Measurements from ENCODE around the gene SERBP1.

The SERBP1 gene

DNA sequence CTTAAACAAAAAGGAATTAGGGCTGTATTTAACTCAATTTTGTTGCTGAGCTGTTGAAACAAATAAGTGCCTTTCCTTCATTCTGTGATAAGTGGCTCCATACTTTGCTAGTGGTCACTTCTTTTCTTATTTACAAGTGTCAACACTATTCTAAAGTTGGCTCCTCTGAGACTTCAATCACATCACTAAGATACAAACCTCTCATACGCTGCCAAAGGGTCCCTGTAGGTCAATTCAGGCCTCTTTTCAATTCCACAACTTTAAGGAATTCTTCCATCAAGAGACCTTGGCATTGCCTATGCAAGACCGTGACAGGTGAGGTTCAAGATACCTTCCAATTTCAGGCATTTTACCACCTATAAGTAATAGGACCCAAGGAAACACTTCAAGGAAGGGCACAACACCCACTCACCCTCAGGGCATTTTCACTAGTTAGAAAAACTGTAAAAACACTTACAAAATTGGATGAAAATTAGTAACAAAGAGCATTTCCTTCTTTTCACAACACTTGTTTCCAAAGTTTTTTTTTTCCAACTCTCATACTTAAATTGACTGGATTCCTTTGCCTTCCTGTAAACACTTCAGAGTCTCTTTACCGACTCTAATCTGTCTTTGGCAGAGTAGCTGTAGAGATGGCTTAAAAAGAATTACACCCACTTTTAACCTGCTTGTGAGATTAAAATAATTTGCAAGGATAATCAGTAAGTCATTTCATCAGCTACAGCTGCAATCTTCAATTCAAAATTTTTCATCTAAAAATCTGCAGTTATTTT is 24.5 kb downstream of the SERBP1 start:
- no peak for DNase-seq

DNA sequence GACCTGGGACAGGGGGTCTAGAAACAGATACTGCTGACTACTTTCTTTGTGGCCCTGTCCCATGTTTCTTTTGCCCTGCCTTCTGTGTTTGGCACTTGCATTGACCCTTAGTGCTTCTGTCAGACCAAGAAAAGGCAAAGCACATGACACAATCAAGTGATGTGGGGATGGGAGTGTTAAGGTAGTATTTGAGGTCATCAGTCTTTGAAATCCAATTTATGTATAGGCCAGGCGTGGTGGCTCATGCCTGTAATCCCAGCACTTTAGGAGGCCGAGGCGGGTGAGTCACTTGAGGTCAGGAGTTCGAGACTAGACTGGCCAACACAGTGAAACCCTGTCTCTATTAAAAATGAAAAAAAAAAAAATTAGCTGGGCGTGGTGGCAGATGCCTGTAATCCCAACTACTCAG is 26.0 kb downstream of the SERBP1 start:
- DNase-seq = no peak

DNA sequence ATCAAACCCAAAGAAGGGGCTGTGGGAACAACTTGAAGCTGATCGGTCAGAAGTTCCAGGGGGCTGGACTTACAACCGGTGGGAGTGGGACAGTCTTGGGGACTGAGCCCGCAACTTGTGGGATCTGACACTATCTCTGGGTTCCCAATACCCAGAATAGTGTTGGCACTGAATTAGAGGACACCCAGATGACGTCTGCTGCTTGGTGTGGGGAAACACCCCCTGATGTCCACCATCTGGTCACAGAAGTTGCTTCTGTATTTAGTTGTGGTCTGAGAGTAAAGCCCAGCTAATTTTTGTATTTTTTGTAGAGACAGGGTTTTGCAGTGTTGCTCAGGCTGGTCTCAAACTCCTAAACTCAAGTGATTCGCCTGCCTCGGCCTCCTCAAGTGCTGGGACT is 28.8 kb downstream of the SERBP1 start:
- no peak for DNase-seq

DNA sequence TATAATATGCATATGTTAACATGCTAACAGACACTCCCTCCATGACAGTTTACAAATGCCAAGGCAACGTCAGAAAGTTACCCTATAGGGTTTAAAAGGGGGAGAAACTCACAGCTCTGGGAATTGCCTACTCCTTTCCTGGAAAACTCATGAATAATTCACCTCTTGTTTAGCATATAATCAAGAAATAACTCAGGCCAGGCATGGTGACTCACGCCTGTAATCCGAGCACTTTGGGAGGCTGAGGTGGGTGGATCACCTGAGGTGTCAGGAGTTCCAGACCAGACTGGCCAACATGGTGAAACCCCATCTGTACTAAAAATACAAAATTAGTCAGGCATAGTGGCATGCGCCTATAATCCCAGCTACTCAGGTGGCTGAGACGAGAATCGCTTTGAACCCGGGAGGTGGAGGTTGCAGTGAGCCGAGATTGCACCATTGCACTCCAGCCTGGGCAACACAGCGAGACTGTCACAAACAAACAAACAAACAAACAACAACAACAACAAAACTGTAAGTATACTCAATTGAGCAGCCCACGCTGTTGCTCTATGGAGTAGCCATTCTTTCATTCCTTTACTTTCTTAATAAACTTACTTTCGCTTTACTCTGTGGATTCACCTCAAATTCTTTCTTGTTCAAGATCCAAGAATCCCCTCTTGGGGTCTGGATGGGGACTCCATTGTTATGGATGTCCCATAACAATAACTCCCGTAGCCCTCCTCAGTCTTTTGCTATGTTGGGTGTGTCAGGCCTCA is 30.0 kb downstream of the SERBP1 start:
- peak in 1 of 5 experiments; percentile 21 for DNase-seq

DNA sequence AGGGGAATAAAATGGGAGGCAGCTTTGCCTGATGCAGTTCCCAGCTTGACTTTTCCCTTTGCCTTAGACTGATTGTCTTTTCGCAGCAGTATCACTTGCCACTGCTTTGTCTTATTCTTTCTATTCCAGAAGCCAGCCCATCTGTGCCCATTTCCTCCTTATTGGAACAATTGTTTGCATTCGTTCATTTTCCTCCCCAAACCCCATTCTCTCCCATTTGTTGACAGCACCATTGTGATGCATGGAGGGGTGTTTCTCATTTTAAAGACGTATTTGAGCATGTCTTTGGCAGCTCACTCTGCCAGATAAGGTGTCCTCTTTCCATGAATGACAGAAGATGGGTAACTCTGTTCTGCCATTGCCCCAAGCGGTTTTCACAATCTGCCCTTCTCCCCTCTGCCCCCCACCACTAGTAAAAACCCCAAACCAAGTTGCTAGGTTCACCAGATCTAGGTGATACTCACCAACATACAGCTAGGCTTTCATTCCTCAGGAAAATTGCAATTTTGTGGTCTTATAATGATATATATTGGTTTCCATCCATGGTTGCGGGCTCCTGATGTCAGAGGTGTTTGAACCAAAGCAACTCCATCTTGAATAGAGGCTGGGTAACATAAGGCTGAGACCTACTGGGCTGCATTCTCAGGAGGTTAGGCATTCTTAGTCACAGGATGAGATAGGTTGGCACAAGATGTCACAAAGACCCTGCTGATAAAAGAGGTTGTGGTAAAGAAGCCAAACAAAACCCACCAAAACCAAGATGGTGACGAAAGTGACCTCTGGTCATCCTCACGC is 30.8 kb downstream of the SERBP1 start:
- no peak for DNase-seq

DNA sequence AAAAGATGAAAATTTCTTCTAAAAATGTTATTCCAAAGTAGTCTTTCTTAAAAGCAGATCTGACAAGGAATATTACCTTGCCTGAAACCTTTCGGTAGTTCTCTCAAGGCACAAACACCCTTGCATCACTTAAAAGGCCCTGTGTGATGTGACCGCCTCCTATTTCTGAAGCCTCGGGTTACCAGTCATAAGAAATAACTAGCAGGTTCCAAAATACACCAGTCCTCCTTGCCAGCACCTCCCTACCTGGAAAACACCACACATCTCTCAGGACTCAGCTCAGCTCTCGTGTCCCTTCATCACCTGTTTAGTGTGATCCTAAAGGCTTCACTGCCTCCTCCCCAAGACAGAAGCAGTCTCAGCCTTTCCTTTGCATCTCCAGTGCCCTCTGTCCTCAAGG is 35.7 kb downstream of the SERBP1 start:
- DNase-seq = no peak

DNA sequence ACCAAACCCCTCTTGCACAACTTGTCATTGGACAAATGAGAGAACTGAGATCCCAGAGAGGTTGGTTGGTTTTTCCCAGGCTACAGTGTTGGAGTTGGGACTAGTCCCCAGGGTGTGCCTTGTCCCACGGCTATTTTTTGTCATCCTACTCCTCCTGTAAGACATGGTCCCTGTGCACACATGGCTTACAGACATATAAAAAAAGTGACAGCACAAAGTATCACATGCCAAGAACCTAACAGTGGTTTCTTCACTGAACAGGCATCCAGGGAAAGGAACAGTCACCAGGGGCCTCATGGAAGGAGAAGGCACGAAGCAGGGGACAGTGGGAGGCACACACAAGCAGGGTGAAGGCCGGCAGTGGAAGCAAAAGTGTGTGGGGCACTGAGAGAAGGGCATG is 36.5 kb downstream of the SERBP1 start:
- DNase-seq = no peak

DNA sequence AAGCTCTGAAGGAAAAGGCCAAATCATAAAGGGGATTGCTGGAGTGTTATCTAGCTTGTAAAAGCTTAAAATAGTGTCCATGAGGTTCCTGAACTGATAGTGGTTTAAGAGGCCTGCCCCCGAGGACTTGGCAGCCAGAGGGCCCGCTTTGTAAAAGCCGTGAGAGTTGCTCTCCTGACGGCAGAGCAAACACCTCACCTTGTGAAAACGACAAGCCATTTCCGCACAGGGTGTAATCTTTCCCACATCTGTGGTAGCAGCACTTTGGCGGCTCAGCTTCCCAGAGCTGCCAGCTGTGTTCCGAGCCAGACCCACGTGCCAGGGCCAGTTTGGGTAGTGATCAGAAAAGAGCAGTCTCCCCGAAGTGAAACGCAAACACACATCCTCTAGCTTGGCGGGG is 37.0 kb downstream of the SERBP1 start:
- DNase-seq = peak in 1 of 5 experiments; percentile 3

DNA sequence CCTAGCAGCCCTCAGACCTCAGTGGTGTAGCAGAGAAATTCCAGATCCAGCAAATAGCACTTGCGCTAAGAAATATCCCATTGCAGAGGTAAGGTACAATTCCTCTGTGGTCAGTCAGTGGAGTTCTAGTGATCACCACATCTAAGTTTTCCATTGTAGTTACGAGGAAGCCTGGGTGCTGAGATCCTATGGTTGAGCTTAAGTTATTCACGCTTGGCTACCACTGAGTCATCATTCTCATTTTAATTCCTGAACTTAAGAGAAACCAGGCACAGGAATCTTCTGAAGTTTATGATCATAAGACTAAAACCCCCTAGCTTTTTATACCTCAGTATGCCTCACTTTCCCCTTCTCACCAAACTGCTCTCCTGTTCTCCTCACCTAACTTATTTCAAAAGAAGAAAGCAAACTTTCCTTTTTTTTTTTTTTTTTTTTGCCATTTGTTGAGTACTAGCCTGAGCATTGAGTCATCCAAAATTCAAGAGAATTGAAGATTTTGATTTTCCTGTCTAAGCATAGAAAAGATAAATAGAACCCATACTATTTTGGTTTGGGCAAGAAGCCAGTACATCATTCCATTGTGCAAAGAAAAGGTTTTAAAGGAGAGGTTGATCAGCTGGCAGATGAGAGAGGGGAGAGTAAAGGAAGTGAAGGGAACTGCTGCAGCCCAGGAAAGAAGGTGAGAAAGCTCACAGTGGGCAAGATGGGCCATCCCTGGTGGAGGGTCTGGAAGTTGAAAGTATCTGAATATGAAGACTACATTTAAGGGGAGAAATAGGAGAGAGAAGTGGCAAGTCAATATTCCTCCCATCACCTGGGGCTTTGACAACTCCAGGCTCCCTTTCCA is 39.9 kb downstream of the SERBP1 start:
- DNase-seq = no peak

DNA sequence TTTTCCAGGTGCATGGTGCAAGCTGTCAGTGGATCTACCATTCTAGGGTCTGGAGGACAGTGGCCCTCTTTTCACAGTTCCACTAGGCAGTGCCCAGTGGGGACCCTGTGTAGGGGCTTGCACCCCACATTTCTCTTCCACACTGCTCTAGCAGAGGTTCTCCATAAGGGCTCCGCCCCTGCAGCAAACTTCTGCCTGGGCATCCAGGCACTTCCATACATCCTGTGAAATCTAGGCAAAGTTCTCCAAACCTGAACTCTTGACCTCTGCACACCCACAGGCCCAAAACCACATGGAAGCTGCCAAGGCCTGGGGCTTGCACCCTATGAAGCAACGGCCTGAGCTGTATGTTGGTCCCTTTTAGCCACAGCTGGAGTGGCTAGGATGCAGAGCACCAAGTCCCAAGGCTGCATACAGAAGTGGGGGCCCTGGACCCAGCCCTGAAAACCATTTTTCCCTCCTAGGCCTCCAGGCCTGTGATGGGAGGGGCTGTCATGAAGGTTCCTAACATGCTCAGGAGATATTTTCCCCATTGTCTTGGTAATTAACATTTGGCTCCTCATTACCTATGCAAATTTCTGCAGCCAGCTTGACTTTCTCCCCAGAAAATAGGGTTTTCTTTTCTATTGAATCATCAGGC is 46.1 kb downstream of the SERBP1 start:
- no peak for DNase-seq

DNA sequence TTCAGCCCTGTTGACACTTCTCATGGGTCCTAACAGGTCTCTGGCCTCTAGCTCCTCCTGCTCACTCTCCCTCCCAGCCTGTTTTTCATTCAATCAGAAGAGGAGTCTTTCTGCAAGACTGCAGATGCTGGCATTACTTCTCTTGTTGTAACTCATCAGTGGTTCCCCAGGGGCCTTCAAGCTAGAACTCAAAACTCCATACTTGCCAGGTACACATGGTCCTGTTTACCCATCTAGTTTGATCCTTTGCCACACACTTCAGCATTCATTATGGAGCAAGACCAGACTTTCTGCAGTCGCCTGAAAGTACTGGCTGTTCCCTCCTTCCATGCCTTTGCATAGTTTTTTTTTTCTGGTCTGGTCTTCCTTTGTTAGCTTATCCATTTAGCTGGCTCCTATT is 47.9 kb downstream of the SERBP1 start:
- no peak for DNase-seq

DNA sequence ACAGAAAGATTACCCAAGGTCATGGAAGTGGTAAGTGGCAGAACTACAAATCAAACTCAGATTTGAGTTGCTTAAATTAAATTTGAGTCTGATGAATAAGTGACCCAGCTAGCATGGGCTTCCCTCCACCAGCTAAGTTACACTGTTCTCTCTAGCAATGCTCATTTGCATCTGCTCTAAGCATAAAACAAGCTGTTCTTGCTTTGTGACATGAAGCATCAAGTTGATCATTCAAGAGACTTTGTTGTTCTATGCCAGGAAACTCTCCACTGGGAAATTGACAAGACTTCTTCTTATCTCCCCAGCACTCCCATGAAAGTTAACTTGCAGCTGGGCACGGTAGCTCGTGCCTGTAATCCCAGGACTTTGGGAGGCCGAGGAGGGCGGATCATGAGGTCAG is 49.0 kb downstream of the SERBP1 start:
- DNase-seq = no peak

DNA sequence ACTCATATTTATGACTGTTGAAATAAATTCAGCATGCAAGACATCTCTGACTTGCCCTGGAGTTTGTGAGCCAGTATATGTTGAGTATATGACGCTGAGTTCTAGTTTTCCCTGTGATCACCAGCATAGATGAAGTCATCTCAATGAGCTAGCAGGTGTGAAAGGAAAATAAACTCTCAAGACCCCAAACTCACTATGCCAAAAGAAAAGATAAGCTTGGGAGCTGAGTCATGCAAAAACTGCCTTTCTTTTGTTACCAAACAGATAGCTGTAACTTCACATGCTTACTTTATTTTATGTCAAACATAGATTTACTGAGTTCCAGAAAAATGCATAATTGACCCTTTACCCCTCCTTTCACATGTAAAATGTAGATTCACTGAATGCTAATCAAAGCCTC is 52.9 kb downstream of the SERBP1 start:
- no peak for DNase-seq

DNA sequence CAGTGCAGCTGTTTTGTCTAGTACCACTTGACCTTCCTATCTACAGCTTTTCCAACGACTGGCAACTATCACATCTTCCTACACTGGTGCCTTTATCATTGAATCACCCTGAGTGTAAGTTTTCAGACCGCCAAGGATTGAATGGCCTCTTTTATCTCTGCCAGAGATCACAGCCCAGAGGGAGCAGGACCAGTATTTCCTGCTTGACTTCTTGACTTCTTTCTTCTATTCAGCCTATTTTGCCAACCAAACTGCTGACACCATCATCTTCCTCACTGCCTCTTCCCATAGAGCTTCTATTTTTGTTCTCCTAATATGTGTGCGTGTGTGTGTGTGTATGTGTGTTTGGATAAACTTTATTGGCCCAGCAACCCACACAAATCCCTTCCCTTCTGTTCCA is 53.8 kb downstream of the SERBP1 start:
- DNase-seq = no peak

DNA sequence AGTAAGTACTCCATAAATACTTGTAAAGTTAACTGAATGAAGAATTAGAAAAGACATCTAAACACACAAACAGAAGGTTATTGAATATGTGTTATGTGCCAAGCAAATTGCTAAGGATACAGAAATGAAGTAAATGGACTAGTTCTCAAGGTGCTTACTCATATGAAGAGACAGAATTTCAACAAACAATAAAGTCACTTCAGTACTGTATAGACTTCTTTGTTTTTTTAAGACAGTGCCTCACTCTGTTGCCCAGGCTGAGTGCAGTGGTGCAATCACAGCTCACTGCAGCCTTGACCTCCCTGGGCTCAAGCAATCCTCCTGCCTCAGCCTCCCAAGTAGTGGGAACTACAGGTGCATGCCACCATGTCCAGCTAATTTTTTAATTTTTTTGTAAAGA is 57.3 kb downstream of the SERBP1 start:
- DNase-seq = peak in 1 of 5 experiments; percentile 15

DNA sequence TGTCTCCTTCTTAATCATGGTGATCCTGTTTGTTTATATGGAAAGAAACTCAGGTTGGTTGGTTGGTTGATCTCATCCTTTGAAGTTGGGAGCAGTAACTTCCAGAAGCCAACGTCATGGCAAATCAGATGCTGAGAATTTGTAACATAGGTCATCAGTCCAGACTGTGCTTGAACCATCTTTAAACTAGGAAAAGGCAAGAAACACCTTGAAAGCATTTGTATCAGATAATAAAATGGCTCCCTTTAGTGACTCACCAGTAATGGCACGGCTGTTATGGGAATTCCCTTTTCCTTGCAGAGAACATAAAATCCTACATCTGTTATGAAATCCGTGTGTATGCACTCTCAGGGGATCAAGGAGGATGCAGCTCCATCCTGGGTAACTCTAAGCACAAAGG is 58.1 kb downstream of the SERBP1 start:
- no peak for DNase-seq

DNA sequence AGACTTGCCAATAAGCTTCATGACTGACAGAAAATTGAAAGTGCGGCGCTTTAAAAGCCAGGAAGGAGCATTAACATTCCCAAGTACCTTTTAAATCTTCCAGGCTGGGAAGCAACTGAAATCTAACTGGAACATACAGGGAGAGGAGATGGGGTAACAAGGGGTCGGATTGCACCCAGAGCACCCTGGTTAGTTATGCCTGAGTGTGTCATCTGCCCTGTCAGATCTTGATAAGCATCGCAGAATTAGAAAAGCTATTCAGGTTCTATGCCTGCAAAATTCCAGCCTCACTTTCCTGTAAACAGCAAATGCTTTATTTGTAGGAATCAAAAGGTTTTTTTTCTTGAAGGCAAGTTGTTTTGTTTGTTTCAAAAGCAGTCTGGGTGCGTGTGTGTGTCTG is 58.5 kb downstream of the SERBP1 start:
- no peak for DNase-seq

DNA sequence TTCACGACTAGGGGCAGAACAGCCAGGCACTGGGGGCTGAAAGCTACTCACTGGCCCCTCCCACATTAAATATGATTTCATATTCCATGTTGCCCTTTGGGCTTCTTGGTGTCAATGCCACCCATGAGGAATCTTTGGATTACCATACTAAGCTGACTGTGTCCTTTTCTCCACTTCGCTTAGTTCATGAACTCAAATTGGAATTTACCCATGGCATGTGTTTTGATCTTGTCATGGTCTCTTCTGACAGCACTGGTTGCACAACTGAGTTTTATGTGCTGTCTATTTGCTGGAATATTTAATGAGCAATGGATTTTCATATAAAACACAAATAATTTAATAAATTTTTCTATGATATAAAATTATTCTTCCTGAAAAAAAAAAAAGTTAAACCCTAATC is 59.2 kb downstream of the SERBP1 start:
- no peak for DNase-seq

DNA sequence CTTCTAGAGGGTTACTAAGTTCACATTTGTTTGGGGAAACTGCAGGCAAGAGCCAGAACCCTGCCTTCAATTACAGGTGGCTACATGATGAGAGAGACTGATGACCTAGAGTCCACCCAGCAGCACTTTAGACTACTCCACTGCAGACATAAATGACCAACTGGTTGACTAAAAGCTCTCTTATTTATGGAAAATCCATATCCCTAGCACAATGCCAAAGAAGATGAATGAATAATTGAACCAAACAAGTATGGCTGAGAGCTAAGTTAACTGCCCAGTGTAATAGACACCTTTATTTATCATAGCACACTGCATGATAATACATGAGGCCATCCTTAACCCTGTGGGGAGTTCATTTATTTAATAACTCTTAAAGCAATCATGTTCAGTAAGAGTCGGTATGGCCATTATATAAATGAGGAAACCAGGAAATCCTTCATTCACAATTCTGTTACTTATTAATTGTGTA is 62.1 kb downstream of the SERBP1 start:
- DNase-seq = no peak

DNA sequence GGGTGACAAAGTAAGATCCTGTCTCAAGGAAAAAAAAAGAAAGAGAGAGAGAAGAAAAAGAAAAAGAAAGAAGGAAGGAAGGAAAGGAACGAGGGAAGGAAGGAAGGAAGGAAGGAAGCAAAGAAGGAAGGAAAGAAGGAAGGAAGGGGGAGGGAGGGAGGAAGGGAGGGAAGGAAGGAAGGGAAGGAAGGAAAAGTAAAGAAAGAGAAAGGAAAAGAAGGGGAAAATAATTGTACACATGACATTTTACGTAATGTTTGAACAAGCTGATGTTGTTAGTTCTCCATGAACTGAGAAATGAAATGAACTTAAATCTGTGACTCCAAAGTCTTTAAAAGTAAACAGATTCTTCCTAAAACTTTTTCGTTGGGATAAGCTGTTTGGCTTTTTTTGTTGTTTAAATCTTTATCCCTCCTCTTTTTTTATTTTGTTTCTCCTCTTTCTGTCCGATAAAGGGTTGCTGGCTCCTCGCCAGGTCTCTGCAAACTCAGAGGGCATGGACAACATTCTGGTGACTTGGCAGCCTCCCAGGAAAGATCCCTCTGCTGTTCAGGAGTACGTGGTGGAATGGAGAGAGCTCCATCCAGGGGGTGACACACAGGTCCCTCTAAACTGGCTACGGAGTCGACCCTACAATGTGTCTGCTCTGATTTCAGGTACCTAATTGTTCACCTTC is 62.7 kb downstream of the SERBP1 start:
- DNase-seq = no peak

DNA sequence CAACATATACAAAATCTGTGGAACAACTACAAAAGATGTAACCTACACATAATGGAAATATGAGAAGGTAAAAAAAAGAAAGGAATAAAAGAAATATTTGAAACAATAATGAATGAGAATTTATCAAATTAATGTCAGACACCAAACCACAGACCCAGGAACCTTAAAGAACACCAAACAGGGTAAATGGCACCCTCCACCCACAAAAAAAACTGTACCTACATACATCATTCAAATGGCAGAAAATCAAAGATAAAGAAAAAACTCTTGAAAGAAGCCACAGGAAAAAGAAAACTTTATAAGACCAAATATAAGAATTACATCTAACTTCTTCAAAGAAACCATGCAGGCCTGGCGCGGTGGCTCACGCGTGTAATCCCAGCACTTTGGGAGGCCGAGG is 68.6 kb downstream of the SERBP1 start:
- DNase-seq = no peak

Measured in T-helper 2 cell (primary cell).